Neural cell (in vitro differentiated cells): ENCODE data around the gene REPS2. TPM values are rescaled to one million over a fixed set of nuclear protein-coding genes. Genes with fewer than 3 reads are reported as not detected.

Experiments used
- H2AFZ ChIP-seq: fragments of 200-600, 300-800 bp; sonication (generic), shearing (Covaris generic); 2 replicates; pipeline ENCODE4 v1.6.0; 2014; ENCODE audit warnings: low read depth, mild to moderate bottlenecking, antibody characterized with exemption, low read length, moderate library complexity
- H3F3A ChIP-seq: fragments of 200-600 bp; shearing (Covaris generic); 2 replicates; pipeline ENCODE4 v1.6.1; 2016; ENCODE audit warnings: mild to moderate bottlenecking, moderate library complexity, mixed read lengths, antibody characterized with exemption, low read length; ENCODE audit not compliant: insufficient read depth, poor library complexity, severe bottlenecking
- H3K27ac ChIP-seq: fragments of 200-600, 300-800 bp; sonication (generic), shearing (Covaris generic); 2 replicates; pipeline ENCODE4 v1.5.1; 2014; ENCODE audit warnings: mild to moderate bottlenecking, low read length, moderate library complexity
- H3K27me3 ChIP-seq: fragments of 300-800, 200-600 bp; sonication (generic), shearing (Covaris generic); 2 replicates; pipeline ENCODE4 v1.6.0; 2014; ENCODE audit warnings: mild to moderate bottlenecking, low read depth, low read length, moderate library complexity; ENCODE audit not compliant: insufficient read depth
- H3K36me3 ChIP-seq: fragments of 300-800, 200-600 bp; sonication (generic), shearing (Covaris generic); 2 replicates; pipeline ENCODE4 v1.5.1; 2014; ENCODE audit warnings: mild to moderate bottlenecking, antibody characterized with exemption, low read length, moderate library complexity; ENCODE audit not compliant: insufficient read depth
- H3K4me2 ChIP-seq: fragments of 300-800, 200-600 bp; sonication (generic), shearing (Covaris generic); 2 replicates; pipeline ENCODE4 v1.6.0; 2014; ENCODE audit warnings: mild to moderate bottlenecking, low read length
- H3K4me3 ChIP-seq: fragments of 300-800, 200-600 bp; sonication (generic), shearing (Covaris generic); 2 replicates; pipeline ENCODE4 v1.5.1; 2014; ENCODE audit warnings: mild to moderate bottlenecking, low read length, moderate library complexity
- H3K79me2 ChIP-seq: fragments of 200-600 bp; shearing (Covaris generic); replicated peaks from 2 replicates; pipeline ENCODE4 v1.6.0; 2014; ENCODE audit warnings: mild to moderate bottlenecking, low read length, moderate library complexity; ENCODE audit not compliant: insufficient read depth
- H3K9ac ChIP-seq: fragments of 300-800, 200-600 bp; sonication (generic), shearing (Covaris generic); 2 replicates; pipeline ENCODE4 v1.6.1; 2016; ENCODE audit warnings: mild to moderate bottlenecking, low read length, mixed read lengths
- H3K9me2 ChIP-seq: fragments of 200-600 bp; shearing (Covaris generic); 2 replicates; pipeline ENCODE4 v1.6.1; 2016; ENCODE audit warnings: mild to moderate bottlenecking, low read length, mixed read lengths; ENCODE audit not compliant: insufficient read depth
- H3K9me3 ChIP-seq: fragments of 200-600, 300-800 bp; sonication (generic), shearing (Covaris generic); 2 replicates; pipeline ENCODE4 v1.6.1; 2016; ENCODE audit warnings: mild to moderate bottlenecking, mixed run types, low read length, moderate library complexity, mixed read lengths
- H4K20me1 ChIP-seq: fragments of 200-600 bp; shearing (Covaris generic); 2 replicates; pipeline ENCODE4 v1.6.1; 2016; ENCODE audit warnings: mild to moderate bottlenecking, mixed run types; ENCODE audit not compliant: insufficient read depth
- EP300 ChIP-seq: fragments of 450-650 bp; conservative IDR thresholded peaks from 2 replicates; pipeline ENCODE4 v1.6.1; 2014; ENCODE audit warnings: antibody characterized with exemption, mild to moderate bottlenecking, moderate library complexity; ENCODE audit not compliant: poor library complexity, severe bottlenecking
- EZH2 ChIP-seq: fragments of 200-600, 300-800 bp; shearing (Covaris generic), sonication (generic); IDR thresholded peaks from 2 replicates; pipeline ENCODE4 v1.6.1; 2014; ENCODE audit warnings: antibody characterized with exemption, low read length, borderline replicate concordance, mild to moderate bottlenecking; ENCODE audit not compliant: insufficient read depth, poor library complexity, severe bottlenecking
- MXI1 ChIP-seq: fragments of 450-650 bp; conservative IDR thresholded peaks from 2 replicates; pipeline ENCODE4 v1.6.1; 2014; ENCODE audit warnings: antibody characterized with exemption, mild to moderate bottlenecking; ENCODE audit not compliant: poor library complexity, severe bottlenecking
- POLR2AphosphoS5 ChIP-seq: IDR thresholded peaks from 2 replicates; pipeline ENCODE4 v1.6.1; 2012
- RAD21 ChIP-seq: fragments of 450-650 bp; conservative IDR thresholded peaks from 2 replicates; pipeline ENCODE4 v1.6.1; 2014; ENCODE audit warnings: antibody characterized with exemption, mild to moderate bottlenecking, moderate library complexity
- SMC3 ChIP-seq: fragments of 450-650 bp; conservative IDR thresholded peaks from 2 replicates; pipeline ENCODE4 v1.6.1; 2014; ENCODE audit warnings: antibody characterized with exemption, mild to moderate bottlenecking, moderate library complexity; ENCODE audit not compliant: poor library complexity
- TAF1 ChIP-seq: IDR thresholded peaks from 2 replicates; pipeline ENCODE4 v1.6.1; 2012; ENCODE audit warnings: low read depth
- polyA plus RNA-seq: library from polyadenylated mRNA; depleted of rRNA; stranded (reverse); fragments of >200 nt; gene quantifications from 2 replicates; pipeline ENCODE4 v1.2.3, GENCODE V29; 2014
- TF ChIP-seq, protein P1 (sequence below): fragments of 450-650 bp; IDR thresholded peaks from 2 replicates; pipeline ENCODE4 v1.5.1; 2014; ENCODE audit warnings: antibody characterized with exemption, mild to moderate bottlenecking, moderate library complexity; ENCODE audit not compliant: poor library complexity, severe bottlenecking
- TF ChIP-seq, protein P2 (sequence below): IDR thresholded peaks from 2 replicates; pipeline ENCODE4 v1.6.1; 2012; ENCODE audit warnings: borderline replicate concordance

REPS2 gene
- polyA plus RNA-seq, 1 donor from 2014 or later: 15.1 TPM

DNA sequence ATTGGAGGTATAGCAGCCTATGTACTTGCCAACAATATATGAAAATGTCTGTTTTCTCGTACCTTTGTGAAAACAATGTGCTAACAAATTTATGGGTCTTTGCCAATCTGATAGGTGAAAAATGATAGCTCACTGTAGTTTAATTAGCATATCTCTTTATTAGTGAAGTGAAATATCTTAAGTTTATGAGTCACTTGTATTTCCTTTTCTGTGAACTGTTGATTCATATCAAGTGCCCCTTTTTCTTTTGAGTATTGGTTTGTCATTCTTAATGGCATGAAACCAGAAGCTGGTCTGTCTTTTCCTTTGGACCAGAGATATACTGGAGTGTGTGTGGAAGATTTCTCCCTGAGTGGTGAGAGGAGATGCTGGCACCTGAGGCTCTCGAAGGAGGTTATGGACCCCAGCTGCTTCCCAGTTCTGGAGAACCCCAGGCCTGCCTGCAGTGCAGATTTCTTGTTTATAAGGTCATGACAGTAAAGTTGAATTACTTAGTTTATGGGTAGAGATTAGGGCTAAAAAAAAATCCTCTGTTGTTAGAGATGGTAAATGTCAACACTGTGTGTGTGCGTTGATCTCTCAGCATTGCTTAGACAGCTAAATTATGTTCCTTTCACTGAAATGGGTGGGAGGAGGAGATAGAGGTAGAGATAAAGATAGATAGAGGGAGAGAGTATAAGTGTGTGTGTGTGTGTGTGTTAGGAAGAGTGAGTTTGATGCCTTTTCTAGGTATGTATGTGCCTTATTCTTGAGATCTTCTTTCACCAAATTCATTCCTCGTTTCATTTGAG is 89.9 kb downstream of the REPS2 start:
- Histone ChIP-seq H3F3A (no peaks in the 10 kb centered on the region), H3K27ac (no peak overlapping the region), H3K4me3 (no peak overlapping the region), H3K36me3 (no peaks in the 10 kb centered on the region), H3K9ac (no peak overlapping the region), H3K4me2 (no peak overlapping the region), H3K79me2 (no peaks in the 10 kb centered on the region), H4K20me1 (no peaks in the 10 kb centered on the region), H2AFZ (no peak overlapping the region), H3K9me2 (no peaks in the 10 kb centered on the region), H3K27me3 (no peaks in the 10 kb centered on the region), H3K9me3 (no peaks in the 10 kb centered on the region)
- TF ChIP-seq POLR2AphosphoS5 (no peak), SMC3 (no peak), RAD21 (no peak), EP300 (no peak), EZH2 (no peak)

DNA sequence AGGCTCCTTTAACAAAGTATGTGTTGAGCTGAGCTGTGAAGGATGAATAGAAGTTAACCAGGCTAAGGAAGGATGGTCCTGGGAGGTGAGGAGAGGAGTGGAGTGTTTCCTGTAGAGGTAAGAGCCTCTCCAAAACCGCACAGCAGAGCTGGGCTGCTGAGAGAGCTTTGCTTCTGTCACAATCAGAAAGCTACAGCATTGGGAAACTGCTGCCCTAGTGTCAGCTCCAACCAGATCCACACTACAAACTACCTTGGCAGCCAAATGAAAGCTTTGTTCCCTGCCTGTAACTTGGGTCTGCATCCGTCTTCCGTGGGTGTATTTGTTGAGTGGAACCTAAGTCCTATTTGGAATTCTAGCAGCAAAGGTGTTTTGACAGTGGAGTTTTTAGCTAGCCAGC is 91.8 kb downstream of the REPS2 start:
- Histone ChIP-seq H3K4me3 (no peak overlapping the region), H3K9me3 (no peaks in the 10 kb centered on the region), H3K4me2 (no peak overlapping the region), H4K20me1 (no peaks in the 10 kb centered on the region), H3F3A (no peaks in the 10 kb centered on the region), H3K9ac (no peak overlapping the region), H3K27ac (no peak overlapping the region), H3K79me2 (no peaks in the 10 kb centered on the region), H3K36me3 (no peaks in the 10 kb centered on the region), H3K27me3 (no peaks in the 10 kb centered on the region), H3K9me2 (no peaks in the 10 kb centered on the region), H2AFZ (no peak overlapping the region)
- TF ChIP-seq, protein P1, sequence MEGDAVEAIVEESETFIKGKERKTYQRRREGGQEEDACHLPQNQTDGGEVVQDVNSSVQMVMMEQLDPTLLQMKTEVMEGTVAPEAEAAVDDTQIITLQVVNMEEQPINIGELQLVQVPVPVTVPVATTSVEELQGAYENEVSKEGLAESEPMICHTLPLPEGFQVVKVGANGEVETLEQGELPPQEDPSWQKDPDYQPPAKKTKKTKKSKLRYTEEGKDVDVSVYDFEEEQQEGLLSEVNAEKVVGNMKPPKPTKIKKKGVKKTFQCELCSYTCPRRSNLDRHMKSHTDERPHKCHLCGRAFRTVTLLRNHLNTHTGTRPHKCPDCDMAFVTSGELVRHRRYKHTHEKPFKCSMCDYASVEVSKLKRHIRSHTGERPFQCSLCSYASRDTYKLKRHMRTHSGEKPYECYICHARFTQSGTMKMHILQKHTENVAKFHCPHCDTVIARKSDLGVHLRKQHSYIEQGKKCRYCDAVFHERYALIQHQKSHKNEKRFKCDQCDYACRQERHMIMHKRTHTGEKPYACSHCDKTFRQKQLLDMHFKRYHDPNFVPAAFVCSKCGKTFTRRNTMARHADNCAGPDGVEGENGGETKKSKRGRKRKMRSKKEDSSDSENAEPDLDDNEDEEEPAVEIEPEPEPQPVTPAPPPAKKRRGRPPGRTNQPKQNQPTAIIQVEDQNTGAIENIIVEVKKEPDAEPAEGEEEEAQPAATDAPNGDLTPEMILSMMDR: no peak
- TF ChIP-seq EZH2 (no peak), SMC3 (no peak), RAD21 (no peak), EP300 (no peak), MXI1 (no peak), TAF1 (no peak), POLR2AphosphoS5 (no peak)
- TF ChIP-seq, protein P2, sequence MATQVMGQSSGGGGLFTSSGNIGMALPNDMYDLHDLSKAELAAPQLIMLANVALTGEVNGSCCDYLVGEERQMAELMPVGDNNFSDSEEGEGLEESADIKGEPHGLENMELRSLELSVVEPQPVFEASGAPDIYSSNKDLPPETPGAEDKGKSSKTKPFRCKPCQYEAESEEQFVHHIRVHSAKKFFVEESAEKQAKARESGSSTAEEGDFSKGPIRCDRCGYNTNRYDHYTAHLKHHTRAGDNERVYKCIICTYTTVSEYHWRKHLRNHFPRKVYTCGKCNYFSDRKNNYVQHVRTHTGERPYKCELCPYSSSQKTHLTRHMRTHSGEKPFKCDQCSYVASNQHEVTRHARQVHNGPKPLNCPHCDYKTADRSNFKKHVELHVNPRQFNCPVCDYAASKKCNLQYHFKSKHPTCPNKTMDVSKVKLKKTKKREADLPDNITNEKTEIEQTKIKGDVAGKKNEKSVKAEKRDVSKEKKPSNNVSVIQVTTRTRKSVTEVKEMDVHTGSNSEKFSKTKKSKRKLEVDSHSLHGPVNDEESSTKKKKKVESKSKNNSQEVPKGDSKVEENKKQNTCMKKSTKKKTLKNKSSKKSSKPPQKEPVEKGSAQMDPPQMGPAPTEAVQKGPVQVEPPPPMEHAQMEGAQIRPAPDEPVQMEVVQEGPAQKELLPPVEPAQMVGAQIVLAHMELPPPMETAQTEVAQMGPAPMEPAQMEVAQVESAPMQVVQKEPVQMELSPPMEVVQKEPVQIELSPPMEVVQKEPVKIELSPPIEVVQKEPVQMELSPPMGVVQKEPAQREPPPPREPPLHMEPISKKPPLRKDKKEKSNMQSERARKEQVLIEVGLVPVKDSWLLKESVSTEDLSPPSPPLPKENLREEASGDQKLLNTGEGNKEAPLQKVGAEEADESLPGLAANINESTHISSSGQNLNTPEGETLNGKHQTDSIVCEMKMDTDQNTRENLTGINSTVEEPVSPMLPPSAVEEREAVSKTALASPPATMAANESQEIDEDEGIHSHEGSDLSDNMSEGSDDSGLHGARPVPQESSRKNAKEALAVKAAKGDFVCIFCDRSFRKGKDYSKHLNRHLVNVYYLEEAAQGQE: no peak
